Stimulated activated CD8-positive, alpha-beta memory T cell treated with anti-CD3 and anti-CD28 coated beads, Interleukin-12 subunit alpha, Interleukin-12 subunit beta, amount 100 ng/mL, for 24 hours (primary cell): ENCODE data around the gene OTULINL.
A peak's percentile ranks its signal among the peaks of the same experiment; 100 is the strongest.

Experiments used
- DNase-seq: peaks from one replicate; pipeline ENCODE4 v3.0.0-alpha.2; 2020; ENCODE audit errors: extremely low read depth

The OTULINL gene

DNA sequence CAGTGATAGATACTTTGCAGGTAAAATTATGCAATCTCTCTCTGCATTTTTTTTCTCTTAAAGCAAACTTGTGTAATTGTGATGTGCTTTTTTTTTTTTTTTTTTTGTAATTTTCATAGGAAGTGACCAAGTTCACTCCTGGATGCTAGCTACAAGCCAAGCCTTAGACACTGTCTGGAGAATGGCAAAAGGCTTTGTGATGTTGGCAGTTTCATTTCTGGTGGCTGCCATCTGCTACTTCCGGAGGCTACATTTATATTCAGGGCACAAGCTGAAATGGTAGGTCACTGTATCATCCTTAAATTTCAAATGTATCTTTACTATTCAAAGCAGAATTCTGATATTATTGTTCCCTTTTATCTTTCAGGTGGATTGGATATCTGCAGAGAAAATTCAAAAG, 19.3 kb downstream of the OTULINL start:
- no peak for DNase-seq

DNA sequence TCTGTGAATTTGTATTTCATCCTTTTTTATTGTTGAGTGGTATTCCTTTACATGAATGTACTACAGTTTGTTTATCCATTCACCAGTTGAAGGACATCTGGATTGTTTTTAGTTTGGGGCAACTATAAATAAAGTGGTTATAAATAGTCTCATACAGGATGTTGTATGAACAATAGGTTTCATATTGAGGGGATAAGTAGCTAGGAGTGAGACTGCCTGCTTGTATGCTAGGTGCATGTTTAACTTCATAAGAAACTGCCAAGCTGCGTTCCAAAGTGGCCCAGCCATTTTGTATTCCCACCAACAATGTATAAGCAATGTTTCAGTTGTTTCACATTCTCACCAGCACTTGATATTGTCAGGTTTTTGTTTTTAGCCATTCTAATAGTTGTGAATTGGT, 21.5 kb downstream of the OTULINL start:
- no peak for DNase-seq

DNA sequence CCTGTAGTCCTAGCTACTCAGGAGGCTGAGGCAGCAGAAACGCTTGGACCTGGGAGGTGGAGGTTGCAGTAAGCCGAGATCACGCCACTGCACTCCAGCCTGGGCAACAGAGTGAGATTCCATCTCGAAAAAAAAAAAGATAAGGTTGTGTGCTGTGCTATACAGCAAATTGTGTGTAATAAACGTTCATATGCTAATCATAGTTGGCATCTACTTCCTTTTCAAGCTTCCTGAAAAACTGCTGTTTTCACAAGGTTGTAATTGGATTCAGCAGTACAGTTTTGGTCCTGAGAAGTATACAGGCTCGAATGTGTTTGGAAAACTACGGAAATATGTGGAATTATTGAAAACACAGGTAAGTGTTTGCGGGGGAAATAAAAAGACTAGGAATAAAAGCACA, 25.5 kb downstream of the OTULINL start:
- DNase-seq, result no peak

DNA sequence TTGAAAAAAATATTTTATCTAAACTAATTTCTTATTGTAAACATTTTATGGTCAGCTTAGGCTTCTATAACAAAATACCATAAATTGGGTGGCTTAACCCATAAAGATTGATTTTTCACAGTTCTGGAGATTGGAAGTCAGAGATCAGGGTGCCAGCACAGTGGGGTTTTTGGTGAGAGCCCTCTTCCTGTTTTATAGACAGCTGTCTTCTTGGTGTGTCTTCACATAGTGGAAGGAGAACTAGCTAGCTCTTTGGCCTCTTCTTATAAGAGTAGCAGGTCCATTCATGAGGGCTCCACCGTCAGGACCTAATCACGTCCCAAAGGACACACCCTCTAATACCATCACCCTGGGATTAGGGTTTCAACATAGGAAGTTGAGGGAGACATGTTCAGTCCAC, 26.6 kb downstream of the OTULINL start:
- no peak for DNase-seq

DNA sequence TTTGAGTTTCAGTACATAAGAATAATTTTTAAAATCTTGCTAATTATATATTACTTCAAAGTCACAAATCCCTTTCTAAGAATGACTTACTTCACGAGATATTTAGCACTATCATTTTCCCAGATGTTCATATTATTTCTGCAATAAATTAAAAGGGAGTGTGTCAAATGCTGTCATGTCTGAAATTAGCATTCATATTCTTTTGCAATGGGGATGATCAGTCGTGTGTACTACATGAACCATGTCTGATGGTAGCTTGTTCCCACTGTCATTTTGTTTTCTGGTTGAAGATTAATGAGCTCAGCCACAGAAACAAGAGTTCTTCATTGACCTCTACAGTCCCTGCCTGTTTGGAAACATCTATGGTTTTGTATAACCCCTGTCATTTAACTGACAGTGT, 30.1 kb downstream of the OTULINL start:
- no peak for DNase-seq

DNA sequence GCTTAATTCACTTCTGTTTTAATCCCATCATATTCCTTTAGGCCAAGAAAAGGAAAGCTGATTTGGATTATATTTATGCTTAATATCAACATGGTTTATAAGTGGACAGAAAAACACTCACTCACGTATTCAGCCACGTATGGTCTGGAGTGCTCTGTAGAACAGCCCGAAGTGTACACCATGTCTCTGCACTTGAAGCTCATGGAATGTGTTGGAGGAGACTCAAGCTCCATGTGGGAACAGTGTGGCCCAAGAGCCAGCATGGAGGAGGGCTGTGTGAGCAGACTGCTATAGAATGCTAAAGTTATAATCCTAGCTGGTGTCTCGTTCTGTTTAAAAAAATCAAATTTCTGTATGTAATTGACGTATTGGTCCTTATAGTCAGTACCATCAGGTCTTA, 32.9 kb downstream of the OTULINL start:
- DNase-seq, result no peak

DNA sequence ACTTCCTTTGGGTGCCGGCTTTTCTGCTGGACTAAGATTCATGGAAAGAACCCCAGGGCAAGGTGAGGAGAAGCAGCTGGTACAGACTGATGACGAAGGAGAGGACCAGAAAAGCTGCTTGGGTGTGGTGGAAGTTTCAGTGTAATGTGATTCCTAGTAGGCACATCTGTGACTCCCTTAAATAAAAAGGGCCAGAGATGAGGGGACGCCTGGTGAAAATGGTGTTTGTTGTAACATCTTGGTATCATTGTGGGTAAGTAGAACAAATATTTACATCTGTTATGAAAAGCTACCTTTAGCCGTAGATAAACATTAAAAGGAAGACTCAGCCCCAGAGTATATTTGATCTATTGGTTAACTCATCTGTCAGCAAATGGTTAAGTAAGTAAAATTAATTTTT, 33.8 kb downstream of the OTULINL start:
- no peak for DNase-seq

DNA sequence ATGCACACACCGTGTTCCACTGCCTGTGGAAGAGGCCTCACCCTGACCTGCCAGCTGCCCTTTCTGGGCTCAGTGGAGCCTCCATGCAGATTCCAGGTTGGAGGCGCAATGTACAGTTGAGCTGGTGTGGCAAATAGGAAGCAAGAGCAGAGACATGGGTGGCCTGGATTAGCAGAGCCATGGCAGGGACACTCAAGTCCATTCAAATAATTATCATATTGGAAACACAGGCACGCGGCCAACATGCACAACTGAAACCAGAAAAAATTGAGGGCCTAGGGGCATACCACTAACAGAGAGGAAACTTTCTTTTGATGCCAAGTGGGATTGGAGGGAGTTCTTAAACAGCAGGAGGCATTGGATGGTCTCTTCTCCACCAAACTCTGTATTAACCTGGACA, 35.8 kb downstream of the OTULINL start:
- no peak for DNase-seq

DNA sequence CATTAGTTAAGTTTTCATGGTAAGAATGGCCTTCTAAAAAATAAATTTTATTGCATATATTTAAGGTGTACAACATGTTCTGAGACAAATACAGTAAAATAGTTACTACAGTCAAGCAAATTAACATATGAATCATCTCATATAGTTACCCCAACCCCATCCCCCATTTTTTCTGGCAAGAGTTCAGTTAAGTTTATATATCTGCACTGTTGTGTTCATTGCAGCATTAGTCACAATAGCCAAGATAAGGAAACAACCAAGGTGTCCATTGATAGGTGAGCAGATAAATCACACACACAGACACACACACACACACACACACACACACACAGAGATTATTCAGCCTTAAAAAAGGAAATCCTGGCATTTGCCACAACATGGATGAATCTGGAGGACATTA, 45.7 kb downstream of the OTULINL start:
- no peak for DNase-seq

DNA sequence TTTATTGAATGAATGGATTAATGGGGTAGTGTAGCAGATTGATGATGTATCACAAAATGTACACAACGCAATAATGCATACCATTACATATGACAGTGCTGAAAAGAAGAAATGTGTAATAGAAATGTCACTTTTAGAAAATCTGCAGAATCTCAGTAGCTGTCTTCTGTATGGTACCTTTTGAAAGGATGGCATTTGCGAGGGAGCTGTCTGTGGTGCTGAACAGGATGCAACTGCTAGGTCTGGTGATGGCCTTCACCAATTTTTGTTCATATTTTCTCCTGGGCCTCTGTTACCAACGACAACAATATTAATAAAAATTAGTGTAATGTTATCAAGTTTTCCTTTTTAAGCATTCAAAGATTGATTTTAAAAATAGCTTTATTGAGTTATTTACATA, 46.8 kb downstream of the OTULINL start:
- peak; percentile 14 for DNase-seq

DNA sequence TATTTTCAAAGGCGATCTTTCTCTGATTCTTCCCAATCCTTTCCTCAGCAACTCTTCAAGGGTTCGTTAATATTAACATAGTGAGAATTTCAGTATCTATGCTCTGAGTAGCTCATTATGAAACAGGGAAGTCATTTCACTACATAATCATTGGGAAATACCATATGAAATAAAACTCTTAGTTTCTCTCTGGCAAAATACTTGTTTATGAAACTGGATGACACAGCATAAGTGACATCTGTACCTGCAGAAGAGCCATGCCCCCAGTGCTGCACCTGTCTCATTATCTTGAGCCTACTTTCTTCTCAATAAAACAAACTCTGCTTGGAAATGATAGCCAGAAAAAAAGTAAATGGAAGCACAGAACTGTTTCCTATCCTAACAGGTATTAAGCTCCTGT, 49.1 kb downstream of the OTULINL start:
- DNase-seq, result no peak

DNA sequence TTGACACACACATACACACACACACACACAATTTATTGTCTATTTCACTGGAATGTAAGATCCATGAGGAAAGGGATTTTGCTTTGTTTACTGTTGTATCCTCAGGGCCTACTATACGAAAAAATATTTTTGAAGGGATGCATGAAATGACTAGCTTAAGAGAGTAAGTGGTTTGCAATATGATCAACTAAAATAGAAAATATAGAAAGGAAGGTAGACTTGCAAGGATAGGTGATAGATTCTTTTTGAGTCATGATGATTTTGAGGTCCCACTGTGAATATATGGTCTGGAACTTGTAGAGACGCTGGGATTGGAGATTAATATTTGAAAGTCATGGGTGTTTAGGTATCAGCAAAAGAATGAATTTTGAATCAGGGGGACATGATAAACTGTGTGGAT, 54.1 kb downstream of the OTULINL start:
- DNase-seq, result no peak

DNA sequence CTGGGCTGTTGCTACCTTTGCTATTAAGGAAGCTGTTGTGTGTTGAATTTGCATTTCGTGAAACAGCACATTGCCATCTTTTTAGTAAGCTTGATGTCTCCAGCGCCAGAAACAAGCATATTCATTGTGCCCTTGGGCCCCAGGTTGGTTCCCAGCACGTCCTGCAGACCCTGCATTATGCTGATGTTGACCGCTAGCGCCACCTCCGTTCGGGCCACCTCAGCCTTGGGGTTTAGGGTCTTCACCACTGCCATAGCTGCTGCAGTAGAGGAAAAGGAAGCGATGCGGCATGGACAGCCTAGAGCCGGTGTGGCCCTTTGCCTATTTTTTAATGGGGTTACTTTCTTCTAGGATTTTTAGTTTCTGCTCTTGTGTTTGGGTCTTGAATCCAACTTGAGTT, 59.2 kb downstream of the OTULINL start:
- no peak for DNase-seq

DNA sequence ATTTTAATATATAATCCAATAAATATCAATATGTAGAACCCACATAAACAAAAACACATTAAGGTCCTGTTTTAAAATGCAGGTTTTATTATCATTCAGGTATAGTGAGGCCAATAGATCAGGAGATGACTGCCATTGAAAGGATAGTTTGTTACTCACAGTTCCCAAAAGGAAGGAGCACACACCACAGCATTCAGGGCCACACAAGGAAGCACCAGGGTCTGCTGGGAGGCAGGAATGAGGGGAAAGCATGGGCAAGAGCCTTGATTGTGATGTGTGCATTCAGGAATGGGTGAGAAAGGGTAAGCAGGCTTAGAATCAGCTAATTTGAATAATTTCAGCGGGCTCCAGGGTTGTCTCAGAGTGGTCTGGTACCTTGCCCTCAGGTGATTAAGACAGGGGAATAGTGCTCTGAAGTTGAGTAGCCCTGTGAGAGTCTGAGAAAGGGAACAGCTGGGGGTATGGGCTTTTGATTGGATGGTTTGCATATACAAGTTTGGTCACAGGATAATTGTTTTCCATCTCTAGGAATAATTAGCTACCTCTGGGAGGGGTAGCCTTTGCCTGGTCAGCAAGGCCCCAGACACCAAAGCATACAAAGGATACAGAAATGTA, 63.1 kb downstream of the OTULINL start:
- no peak for DNase-seq

DNA sequence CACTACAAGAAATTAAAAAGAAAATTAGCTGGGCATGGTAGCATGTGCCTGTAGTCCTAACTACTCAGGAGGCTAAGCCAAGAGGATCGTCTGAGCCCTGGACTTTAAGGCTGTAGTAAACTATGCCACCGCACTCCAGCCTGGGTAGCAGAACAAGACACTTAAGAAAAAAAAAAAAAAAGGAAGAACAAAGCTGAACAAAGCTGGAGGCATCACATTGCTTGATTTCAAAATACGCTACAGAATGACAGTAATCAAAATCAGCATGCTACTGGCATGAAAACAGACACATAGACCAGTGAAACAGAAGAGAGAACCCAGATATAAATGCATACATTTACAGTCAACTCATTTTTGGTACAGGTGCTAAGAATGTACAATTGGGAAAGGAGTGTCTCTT, 68.5 kb downstream of the OTULINL start:
- DNase-seq, result no peak

DNA sequence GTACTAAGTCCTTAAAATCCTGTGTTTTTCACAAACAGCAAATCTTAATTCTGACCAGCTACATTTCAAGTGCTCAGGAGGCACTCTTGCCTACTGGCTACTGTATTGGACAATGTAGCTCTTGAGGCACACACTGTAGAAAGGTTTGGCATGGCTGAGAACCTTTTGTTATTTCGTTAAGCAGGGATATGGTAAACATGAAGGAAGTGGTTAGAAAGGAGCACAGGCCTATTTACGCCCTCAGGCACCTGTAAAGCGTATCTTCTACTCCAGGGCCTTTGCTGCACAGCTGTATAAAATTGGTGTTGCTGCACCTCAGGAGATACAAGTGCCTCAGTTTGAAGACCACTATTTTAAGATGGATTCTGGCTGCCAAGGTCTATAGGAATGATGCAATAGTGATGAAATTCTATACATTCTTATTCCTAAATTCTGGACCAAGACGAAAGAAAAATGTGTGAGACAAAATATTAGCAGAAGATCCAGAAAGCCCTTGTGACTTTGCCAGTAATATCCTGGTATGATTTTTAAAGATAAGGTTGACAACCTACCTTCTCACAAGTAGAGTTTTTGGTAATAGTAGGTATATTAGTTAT, 73.7 kb downstream of the OTULINL start:
- no peak for DNase-seq

DNA sequence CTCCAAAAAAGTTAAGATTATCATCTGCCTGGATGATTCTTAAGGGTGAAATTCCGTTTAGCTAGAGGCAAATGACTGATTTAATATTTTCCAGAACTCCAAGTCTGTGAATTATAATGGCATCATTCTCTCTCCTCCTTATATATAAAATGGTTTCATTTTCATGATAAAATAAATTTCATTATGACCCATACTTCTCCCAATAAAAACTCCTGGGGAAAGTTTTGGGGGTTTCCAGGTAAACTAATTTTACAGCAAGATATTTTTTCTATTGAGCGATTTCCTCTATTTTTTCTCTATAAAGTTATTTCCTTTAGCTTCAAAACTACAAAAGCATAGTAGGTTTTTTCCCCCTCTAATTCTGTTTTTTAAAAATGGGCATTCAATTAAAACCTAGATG, 75.3 kb downstream of the OTULINL start:
- no peak for DNase-seq

DNA sequence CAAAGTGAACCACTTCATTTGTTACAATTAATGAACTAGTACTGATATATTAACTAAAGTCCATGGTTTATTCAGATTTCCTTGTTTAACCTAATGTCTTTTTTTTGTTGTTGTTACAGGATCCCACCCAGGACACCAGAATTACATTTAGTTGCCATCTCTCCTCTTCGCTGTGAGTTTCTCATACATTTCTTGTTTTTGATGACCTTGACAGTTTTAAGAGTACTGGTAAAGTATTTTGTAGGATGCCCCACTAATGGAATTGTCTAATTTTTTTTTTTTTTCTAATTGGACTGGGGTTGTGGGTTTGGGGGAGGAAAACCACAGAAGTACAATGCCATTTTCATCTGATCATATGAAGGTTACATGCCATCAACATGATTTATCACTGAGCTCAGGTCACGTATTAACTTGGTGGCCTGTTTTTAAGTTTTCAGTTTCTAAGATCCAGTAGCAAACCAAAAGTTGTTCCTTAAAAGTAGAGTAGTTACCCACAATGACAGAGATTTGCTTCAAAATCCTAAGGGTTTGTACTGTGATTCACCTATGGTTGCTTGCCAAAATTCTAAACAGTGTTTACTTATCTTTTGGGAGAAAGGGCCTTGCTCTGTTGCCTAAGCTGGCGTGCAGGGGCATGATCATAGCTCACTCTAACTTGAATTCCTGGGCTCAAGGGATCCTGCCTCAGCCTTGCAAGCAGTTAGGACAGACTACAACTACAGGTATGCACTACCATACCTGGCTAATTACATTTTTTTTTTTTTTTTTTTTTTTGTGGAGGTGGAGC, 78.4 kb downstream of the OTULINL start:
- DNase-seq, result no peak

DNA sequence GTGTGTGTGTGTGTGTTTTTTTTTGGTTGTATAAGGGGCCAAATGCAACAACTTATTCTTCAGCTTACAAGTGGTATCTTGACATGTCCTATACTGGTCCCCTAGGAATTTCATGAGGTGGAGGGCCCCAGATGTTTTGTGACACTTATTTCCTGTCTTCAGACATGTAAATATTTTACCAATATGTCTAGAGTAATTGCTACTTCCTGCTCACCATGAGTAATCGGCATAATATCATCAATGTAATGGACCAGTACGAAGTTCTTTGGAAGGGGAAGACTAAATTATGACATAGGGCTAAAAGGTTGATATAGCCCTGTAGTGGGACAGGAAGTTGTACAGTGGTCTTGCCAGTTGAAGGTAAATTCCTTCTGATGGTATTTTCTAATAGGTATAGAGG, 79.2 kb downstream of the OTULINL start:
- DNase-seq, result no peak
